Gastrocnemius medialis (tissue), 4 donors: ENCODE measurements around the gene CDH4.

ENCODE experiments used
- CTCF ChIP-seq, 5 experiments: fragments of 450-650 bp in 3 of 5; fragments of 200-600 bp in 2 of 5; sonication (generic) in 2 of 5; IDR thresholded peaks in 4 of 5; conservative IDR thresholded peaks in 1 of 5; 1 replicate in 4 of 5; 2 replicates in 1 of 5; pipeline ENCODE4 v1.5.1; 2016 to 2019; ENCODE audit warnings: antibody characterized with exemption in 5 of 5, mild to moderate bottlenecking in 3 of 5, moderate library complexity in 3 of 5
- POLR2A ChIP-seq, 2 donors: fragments of 450-650 bp; IDR thresholded peaks; one replicate each; pipeline ENCODE4 v1.6.1; 2017; ENCODE audit warnings: antibody characterized with exemption in 2 of 2, mild to moderate bottlenecking in 2 of 2, moderate library complexity in 2 of 2

- TF ChIP-seq CTCF (IDR thresholded peaks at IDR 0.05 in 4 of 5, conservative IDR thresholded peaks at IDR 0.05 in 1 of 5): no peak
- TF ChIP-seq POLR2A (IDR thresholded peaks at IDR 0.05): no peak
These were observed 332.8 kb downstream of the CDH4 start for GRCh38 chr20:61584851-61585250.
